CD14-positive monocyte (primary cell): ENCODE measurements around the gene GGA1. TPM values are rescaled to one million over a fixed set of nuclear protein-coding genes. Genes with fewer than 3 reads are reported as not detected.

Experiments
- DNase-seq, 3 donors: peaks; one replicate each; pipeline ENCODE4 v3.0.0-alpha.2; 2011 to 2022
- H2AFZ ChIP-seq: 2 replicates; pipeline ENCODE4 v1.6.0; 2012; ENCODE audit warnings: mild to moderate bottlenecking, low read depth, low read length, inconsistent platforms; ENCODE audit not compliant: insufficient read depth, poor library complexity, severe bottlenecking
- H3K27ac ChIP-seq, 2 donors: 1 replicate in 1 of 2; 2 replicates in 1 of 2; pipeline ENCODE4 v1.5.1; 2012 to 2013; ENCODE audit warnings: low read length in 2 of 2, control low read depth in 1 of 2, inconsistent platforms in 1 of 2, low read depth in 1 of 2, mild to moderate bottlenecking in 1 of 2
- H3K27me3 ChIP-seq, 2 donors: one replicate each; pipeline versions ENCODE4 v1.6.0 to v1.6.1; 2011 to 2013; ENCODE audit warnings: low read length in 2 of 2; ENCODE audit not compliant: control insufficient read depth in 2 of 2, insufficient read depth in 2 of 2
- H3K36me3 ChIP-seq, 2 donors: replicated peaks in 1 of 2; 1 replicate in 1 of 2; 2 replicates in 1 of 2; pipeline versions ENCODE4 v1.5.1 to v1.6.1; 2012 to 2013; ENCODE audit warnings: low read length in 2 of 2, control low read depth in 1 of 2, inconsistent platforms in 1 of 2, mild to moderate bottlenecking in 1 of 2; ENCODE audit not compliant: insufficient read depth in 2 of 2, control insufficient read depth in 1 of 2
- H3K4me1 ChIP-seq, 2 donors: 1 replicate in 1 of 2; 2 replicates in 1 of 2; pipeline versions ENCODE4 v1.5.1 to v1.6.1; 2012 to 2013; ENCODE audit warnings: low read length in 2 of 2, control low read depth in 1 of 2, inconsistent platforms in 1 of 2, mild to moderate bottlenecking in 1 of 2, moderate library complexity in 1 of 2; ENCODE audit not compliant: insufficient read depth in 2 of 2, control insufficient read depth in 1 of 2
- H3K4me2 ChIP-seq: replicated peaks from 2 replicates; pipeline ENCODE3; 2012; ENCODE audit warnings: low read length, moderate library complexity, mild to moderate bottlenecking; ENCODE audit not compliant: poor library complexity, severe bottlenecking; ENCODE audit errors: extremely low read depth
- H3K4me3 ChIP-seq, 3 experiments: fragments of 200-600 bp in 1 of 3; sonication (generic) in 1 of 3; replicated peaks in 1 of 3; 1 replicate in 2 of 3; 2 replicates in 1 of 3; pipeline ENCODE4 v1.5.1; 2011 to 2013; ENCODE audit warnings: low read length in 3 of 3, mild to moderate bottlenecking in 3 of 3, control low read depth in 2 of 3, low read depth in 2 of 3, inconsistent platforms in 1 of 3, moderate library complexity in 1 of 3
- H3K79me2 ChIP-seq: 2 replicates; pipeline ENCODE4 v1.6.0; 2012; ENCODE audit warnings: mild to moderate bottlenecking, control low read depth, inconsistent platforms, low read length, moderate library complexity; ENCODE audit not compliant: insufficient read depth
- H3K9ac ChIP-seq: 2 replicates; pipeline ENCODE4 v1.6.0; 2017; ENCODE audit warnings: low read length, mild to moderate bottlenecking; ENCODE audit not compliant: insufficient read depth, poor library complexity, severe bottlenecking
- H3K9me3 ChIP-seq, 2 donors: replicated peaks in 1 of 2; 1 replicate in 1 of 2; 2 replicates in 1 of 2; pipeline versions ENCODE4 v1.5.1 to v1.6.1; 2012 to 2013; ENCODE audit warnings: low read length in 2 of 2, control low read depth in 1 of 2; ENCODE audit not compliant: control insufficient read depth in 1 of 2, insufficient read depth in 1 of 2
- H4K20me1 ChIP-seq: 2 replicates; pipeline ENCODE4 v1.6.0; 2012; ENCODE audit warnings: mild to moderate bottlenecking, low read length, control low read depth, moderate library complexity; ENCODE audit not compliant: insufficient read depth
- H3K27ac Mint-ChIP-seq, 7 donors: one replicate each; pipeline ENCODE4 v1.8.0; 2020; ENCODE audit warnings: mild to moderate bottlenecking in 7 of 7, mixed read lengths in 7 of 7, moderate library complexity in 6 of 7, inconsistent platforms in 2 of 7
- H3K27me3 Mint-ChIP-seq, 3 donors: one replicate each; pipeline ENCODE4 v1.8.0; 2021 to 2022; ENCODE audit warnings: low read depth in 3 of 3, mild to moderate bottlenecking in 3 of 3, mixed read lengths in 3 of 3, moderate library complexity in 3 of 3, inconsistent platforms in 1 of 3
- H3K36me3 Mint-ChIP-seq, 2 donors: one replicate each; pipeline ENCODE4 v1.8.0; 2020; ENCODE audit warnings: mixed read lengths in 2 of 2, inconsistent platforms in 1 of 2, mild to moderate bottlenecking in 1 of 2
- H3K4me1 Mint-ChIP-seq: one replicate; pipeline ENCODE4 v1.8.0; 2020; ENCODE audit warnings: mild to moderate bottlenecking, mixed read lengths
- H3K4me3 Mint-ChIP-seq, 2 donors: one replicate each; pipeline ENCODE4 v1.8.0; 2020; ENCODE audit warnings: mild to moderate bottlenecking in 2 of 2, mixed read lengths in 2 of 2, moderate library complexity in 1 of 2
- H3K9me3 Mint-ChIP-seq, 7 donors: one replicate each; pipeline ENCODE4 v1.8.0; 2020 to 2022; ENCODE audit warnings: mixed read lengths in 7 of 7, mild to moderate bottlenecking in 6 of 7, moderate library complexity in 6 of 7, inconsistent platforms in 2 of 7
- CTCF ChIP-seq: fragments of 200-600 bp; IDR thresholded peaks from one replicate; pipeline ENCODE4 v1.8.0; 2022; ENCODE audit warnings: antibody characterized with exemption, mild to moderate bottlenecking
- WGBS: methylation state at CpG from one replicate; pipeline ENCODE4 v1.1.5; 2013; ENCODE audit warnings: missing lambda C conversion rate; ENCODE audit not compliant: insufficient coverage; 5-methylcytosine and 5-hydroxymethylcytosine counted together
- intact Hi-C, 2 donors: fragments of 100-400 bp; cut with micrococcal nuclease; formaldehyde crosslinking; loops; one replicate each; pipeline versions ENCODE4 v1.15.0 to v1.15.1; 2023
- polyA plus RNA-seq, 3 donors: library from polyadenylated mRNA; depleted of rRNA in 1 of 3; unstranded in 2 of 3; stranded (reverse) in 1 of 3; fragments of 300-500 nt in 2 of 3; fragments of >200 nt in 1 of 3; fragmentation: Illumina TruSeq in 2 of 3; gene quantifications; 1 replicate in 2 of 3; 2 replicates in 1 of 3; pipeline ENCODE4 v1.2.3, GENCODE V29; 2012 to 2021

GGA1 gene
- polyA plus RNA-seq, 3 donors, result 19.8 to 91.0 (median 24.8) TPM

- H3K36me3 Mint-ChIP-seq, result no peaks in the 10 kb centered on the region
- intact Hi-C loops, result loop anchor here in 1 of 2 donors (5.0 kb wide), 1 partner anchor 37 kb away; the partner anchor contains the start of gene CDC42EP1
- Histone ChIP-seq H3K9me3 (no peaks in the 10 kb centered on the region), H2AFZ (no peak overlapping the region), H3K9ac (no peak overlapping the region), H3K27me3 (no peaks in the 10 kb centered on the region), H3K36me3 (no peaks in the 10 kb centered on the region), H3K4me2 (no peak overlapping the region), H3K4me3 (no peak overlapping the region), H3K4me1 (peaks cover 4% of the 10 kb centered on the region in 2 donors), H3K79me2 (no peaks in the 10 kb centered on the region), H4K20me1 (no peaks in the 10 kb centered on the region), H3K27ac (no peak overlapping the region)
- TF ChIP-seq CTCF, result no peak
- H3K4me3 Mint-ChIP-seq, result no peak overlapping the region
- WGBS, result 91% methylated on average over 3 of the region's 4 CpGs
- H3K27ac Mint-ChIP-seq, result no peak overlapping the region
- no peak for DNase-seq
- peaks cover 3 to 9% (median 8%) of the 10 kb centered on the region in 3 donors for H3K27me3 Mint-ChIP-seq
- peaks cover 15% of the 10 kb centered on the region for H3K4me1 Mint-ChIP-seq
- H3K9me3 Mint-ChIP-seq, result no peaks in the 10 kb centered on the region
Measured at GRCh38 chr22:37599153-37599552, 9.5 kb upstream of the GGA1 start.

GRCh38 chr22:37601203-37601539, 7.5 kb upstream of the GGA1 start:
- H4K20me1 ChIP-seq, result no peaks in the 10 kb centered on the region
- no peaks in the 10 kb centered on the region for H3K9me3 Mint-ChIP-seq
- no peak overlapping the region for H3K4me3 Mint-ChIP-seq
- peaks cover 4% of the 10 kb centered on the region in 2 donors for H3K4me1 ChIP-seq
- no peak for DNase-seq
- H3K79me2 ChIP-seq, result no peaks in the 10 kb centered on the region
- H3K27me3 Mint-ChIP-seq, result peaks cover 7 to 14% (median 11%) of the 10 kb centered on the region in 3 donors
- H3K36me3 ChIP-seq, result no peaks in the 10 kb centered on the region
- intact Hi-C loops, result no loop called here
- H3K27ac ChIP-seq, result no peak overlapping the region
- TF ChIP-seq CTCF, result no peak
- H3K27ac Mint-ChIP-seq, result peak overlapping the region in 1 of 7 donors; percentile 85
- H3K4me2 ChIP-seq, result no peak overlapping the region
- H3K27me3 ChIP-seq, result no peaks in the 10 kb centered on the region
- peaks cover 23% of the 10 kb centered on the region for H3K4me1 Mint-ChIP-seq
- no peaks in the 10 kb centered on the region for H3K9me3 ChIP-seq
- H3K36me3 Mint-ChIP-seq, result no peaks in the 10 kb centered on the region
- WGBS, result no CpG with 5 or more reads among the region's 4 CpGs
- no peak overlapping the region for H2AFZ ChIP-seq
- no peak overlapping the region for H3K9ac ChIP-seq
- no peak overlapping the region for H3K4me3 ChIP-seq
